Activated T-helper 2 cell treated with anti-CD3 and anti-CD28 coated beads, Interferon-gamma antibody, Interleukin-2, Interleukin-4, amounts not matched to agents 10 μg/mL and 5 μg/mL and 100 μg/mL, durations not matched to agents 14 hours and 24 hours and 36 hours (primary cell): ENCODE results near the gene PSG7. TPM values are rescaled to one million over a fixed set of nuclear protein-coding genes. Genes with fewer than 3 reads are reported as not detected.
"Not testable (repeated sequence)": the region's sequence is repeated elsewhere in the genome, so short reads cannot be mapped to it uniquely, and the experiment has no call there.

Experiments used
- DNase-seq: peaks from one replicate; pipeline ENCODE4 v3.0.0; 2021; ENCODE audit warnings: low spot score
- H3K27ac Mint-ChIP-seq: one replicate; pipeline ENCODE4 v1.8.0; 2021; ENCODE audit warnings: mixed read lengths
- H3K27me3 Mint-ChIP-seq: one replicate; pipeline ENCODE4 v1.8.0; 2021; ENCODE audit warnings: low read depth, mixed read lengths
- H3K36me3 Mint-ChIP-seq: one replicate; pipeline ENCODE4 v1.8.0; 2021; ENCODE audit warnings: low read depth, mixed read lengths
- H3K4me1 Mint-ChIP-seq: one replicate; pipeline ENCODE4 v1.8.0; 2021; ENCODE audit warnings: low read depth, mixed read lengths
- H3K4me3 Mint-ChIP-seq: one replicate; pipeline ENCODE4 v1.8.0; 2021; ENCODE audit warnings: low read depth, mild to moderate bottlenecking, moderate library complexity, mixed read lengths
- H3K9me3 Mint-ChIP-seq: one replicate; pipeline ENCODE4 v1.8.0; 2021; ENCODE audit warnings: mixed read lengths
- intact Hi-C: fragments of 100-400 bp; cut with micrococcal nuclease; formaldehyde crosslinking; loops from one replicate; pipeline ENCODE4 v1.15.1; 2023
- total RNA-seq: library from RNA; stranded (reverse); gene quantifications from 2 replicates; pipeline ENCODE4 v1.2.3, GENCODE V29; 2022

The PSG7 gene
- total RNA-seq, 1 donor from 2014 or later: not detected

DNA sequence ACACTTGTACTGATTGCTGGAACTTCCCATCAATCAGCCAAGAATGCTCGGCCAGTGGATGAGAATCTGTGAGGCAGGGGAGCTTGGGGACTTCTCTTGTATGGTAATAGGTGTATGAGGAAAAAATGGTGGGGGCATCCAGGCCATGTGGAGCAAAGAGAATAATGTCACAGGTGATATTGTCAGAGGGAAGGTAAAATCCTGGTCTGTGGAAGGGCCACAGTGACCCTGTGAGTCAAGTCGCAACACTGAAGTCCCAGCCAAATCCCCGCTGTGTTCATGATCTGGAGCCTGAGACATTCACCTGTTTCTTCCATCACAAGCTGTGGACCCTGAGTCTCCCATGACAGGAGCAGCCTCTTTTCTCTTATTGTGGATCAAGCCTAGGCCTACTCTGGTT, 8.1 kb downstream of the PSG7 start:
- intact Hi-C loops: no loop called here
- Mint-ChIP-seq H3K4me1 (no peaks in the 10 kb centered on the region), H3K27me3 (no peaks in the 10 kb centered on the region), H3K36me3 (no peaks in the 10 kb centered on the region), H3K4me3 (no peak overlapping the region), H3K27ac (no peak overlapping the region), H3K9me3 (no peaks in the 10 kb centered on the region)
- DNase-seq: no peak

DNA sequence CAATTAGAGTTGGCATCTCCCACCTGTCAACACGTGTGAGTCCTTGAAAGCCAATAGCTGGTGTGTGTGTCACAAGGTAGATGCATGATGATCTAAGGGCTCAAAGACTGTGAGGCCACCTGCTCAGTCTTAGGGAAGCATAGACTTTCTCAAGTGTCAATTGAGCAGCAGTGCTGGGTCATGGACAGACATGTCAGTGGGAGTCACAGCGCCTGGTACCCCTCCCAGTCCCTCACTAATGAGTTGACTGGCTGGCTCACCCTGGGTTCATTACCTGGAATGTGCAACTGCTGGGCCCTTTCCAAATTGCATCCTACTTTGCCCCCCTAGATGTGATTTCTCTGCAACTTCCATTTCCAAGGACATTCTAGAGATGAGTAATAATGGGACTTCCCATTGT, 10.2 kb downstream of the PSG7 start:
- H3K9me3 Mint-ChIP-seq: no peaks in the 10 kb centered on the region
- H3K4me3 Mint-ChIP-seq: no peak overlapping the region
- no peaks in the 10 kb centered on the region for H3K36me3 Mint-ChIP-seq
- intact Hi-C loops: no loop called here
- no peak overlapping the region for H3K27ac Mint-ChIP-seq
- DNase-seq: no peak
- H3K27me3 Mint-ChIP-seq: no peaks in the 10 kb centered on the region
- no peaks in the 10 kb centered on the region for H3K4me1 Mint-ChIP-seq

DNA sequence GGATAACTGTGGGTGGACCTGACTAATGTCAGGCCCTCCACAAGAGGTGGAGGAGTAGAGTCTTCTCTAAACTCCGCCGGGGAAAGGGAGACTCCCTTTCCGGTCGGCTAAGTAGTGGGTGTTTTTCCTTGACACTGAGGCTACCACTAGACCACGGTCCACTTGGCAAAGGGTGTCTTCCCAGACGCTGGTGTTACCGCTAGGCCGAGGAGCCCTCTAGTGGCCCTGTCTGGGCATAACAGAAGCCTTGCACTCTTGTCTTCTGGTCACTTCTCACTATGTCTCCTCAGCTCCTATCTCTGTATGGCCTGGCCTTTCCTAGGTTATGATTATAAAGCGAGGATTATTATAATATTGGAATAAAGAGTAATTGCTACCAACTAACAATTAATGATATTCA, 13.9 kb downstream of the PSG7 start:
- DNase-seq, H3K27ac Mint-ChIP-seq, intact Hi-C loops, H3K4me3 Mint-ChIP-seq, H3K36me3 Mint-ChIP-seq, H3K9me3 Mint-ChIP-seq, H3K4me1 Mint-ChIP-seq, H3K27me3 Mint-ChIP-seq: not testable (repeated sequence)

DNA sequence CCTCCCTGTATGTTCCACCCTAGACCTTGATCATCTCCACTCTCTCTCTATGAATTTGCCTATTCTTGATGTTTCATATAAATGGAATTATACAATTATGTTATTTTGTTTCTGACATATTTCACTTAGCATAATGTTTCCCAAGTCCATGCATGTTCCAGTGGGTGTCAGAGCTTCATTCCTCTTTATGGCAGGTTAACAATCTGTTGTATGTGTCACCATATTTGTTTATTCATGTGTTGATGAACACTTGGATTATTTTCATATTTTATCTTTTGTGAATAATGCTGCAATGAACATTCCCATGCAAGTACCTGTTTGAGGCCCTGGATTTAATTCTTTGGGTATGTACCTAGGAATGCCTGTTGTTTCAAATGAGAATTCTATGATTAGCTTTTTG, 16.0 kb downstream of the PSG7 start:
- intact Hi-C loops, H3K36me3 Mint-ChIP-seq, H3K27me3 Mint-ChIP-seq, H3K4me1 Mint-ChIP-seq, DNase-seq, H3K27ac Mint-ChIP-seq, H3K4me3 Mint-ChIP-seq, H3K9me3 Mint-ChIP-seq: not testable (repeated sequence)

DNA sequence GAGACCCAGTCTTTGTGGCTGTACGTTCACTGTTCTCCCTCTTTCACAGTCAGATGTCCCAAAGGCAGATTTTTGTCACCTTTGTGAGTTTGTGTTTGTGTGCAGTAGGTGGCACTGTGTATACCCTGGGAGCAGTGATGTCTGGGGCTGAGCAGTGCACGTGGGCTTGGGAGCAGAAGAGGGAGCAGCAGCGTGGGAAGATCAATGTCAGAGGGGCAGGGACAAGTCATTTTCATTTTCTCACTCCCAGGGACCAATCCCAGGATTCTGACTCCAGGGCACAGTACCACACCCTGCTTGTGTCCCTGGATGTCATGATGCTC, 17.3 kb downstream of the PSG7 start:
- Mint-ChIP-seq H3K36me3 (no peaks in the 10 kb centered on the region), H3K4me1 (no peaks in the 10 kb centered on the region), H3K27ac (no peak overlapping the region), H3K9me3 (no peaks in the 10 kb centered on the region), H3K27me3 (no peaks in the 10 kb centered on the region), H3K4me3 (no peak overlapping the region)
- no peak for DNase-seq
- intact Hi-C loops: no loop called here

DNA sequence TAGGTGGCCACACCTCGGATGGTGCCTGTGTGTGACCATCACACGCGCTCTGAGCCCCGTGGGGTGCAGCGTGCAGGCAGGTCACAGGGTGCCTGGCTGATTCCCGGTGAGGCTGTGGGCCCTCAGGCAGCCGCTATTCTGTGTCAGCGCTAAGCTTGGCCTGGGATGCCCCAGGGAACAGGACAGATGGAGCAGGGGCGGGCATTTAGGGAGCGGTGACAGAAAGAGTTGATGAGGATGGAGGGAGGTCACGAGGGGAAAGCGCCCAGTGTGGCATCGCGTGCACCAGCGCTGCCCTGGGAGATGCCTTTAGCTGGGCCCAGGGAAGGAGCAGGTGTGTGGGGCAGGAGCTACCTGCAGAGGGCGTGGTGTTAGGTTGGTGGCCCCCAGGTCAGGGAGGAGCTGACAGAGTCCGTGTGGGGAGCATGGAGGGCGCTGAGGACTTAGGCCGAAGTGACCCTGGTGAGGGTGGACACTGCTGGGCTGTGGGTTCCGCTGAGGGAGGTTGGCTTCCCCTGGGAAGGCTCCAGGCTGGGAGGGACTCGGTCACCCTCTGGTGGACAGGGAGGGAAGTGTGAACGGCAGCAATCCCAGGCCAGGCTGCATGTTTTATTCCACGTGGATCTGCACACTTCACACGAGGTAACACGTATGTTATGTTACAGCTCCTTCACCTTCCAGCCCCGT, 17.8 kb downstream of the PSG7 start:
- H3K4me3 Mint-ChIP-seq, H3K27me3 Mint-ChIP-seq, DNase-seq, H3K36me3 Mint-ChIP-seq, intact Hi-C loops, H3K27ac Mint-ChIP-seq, H3K4me1 Mint-ChIP-seq, H3K9me3 Mint-ChIP-seq: not testable (repeated sequence)

DNA sequence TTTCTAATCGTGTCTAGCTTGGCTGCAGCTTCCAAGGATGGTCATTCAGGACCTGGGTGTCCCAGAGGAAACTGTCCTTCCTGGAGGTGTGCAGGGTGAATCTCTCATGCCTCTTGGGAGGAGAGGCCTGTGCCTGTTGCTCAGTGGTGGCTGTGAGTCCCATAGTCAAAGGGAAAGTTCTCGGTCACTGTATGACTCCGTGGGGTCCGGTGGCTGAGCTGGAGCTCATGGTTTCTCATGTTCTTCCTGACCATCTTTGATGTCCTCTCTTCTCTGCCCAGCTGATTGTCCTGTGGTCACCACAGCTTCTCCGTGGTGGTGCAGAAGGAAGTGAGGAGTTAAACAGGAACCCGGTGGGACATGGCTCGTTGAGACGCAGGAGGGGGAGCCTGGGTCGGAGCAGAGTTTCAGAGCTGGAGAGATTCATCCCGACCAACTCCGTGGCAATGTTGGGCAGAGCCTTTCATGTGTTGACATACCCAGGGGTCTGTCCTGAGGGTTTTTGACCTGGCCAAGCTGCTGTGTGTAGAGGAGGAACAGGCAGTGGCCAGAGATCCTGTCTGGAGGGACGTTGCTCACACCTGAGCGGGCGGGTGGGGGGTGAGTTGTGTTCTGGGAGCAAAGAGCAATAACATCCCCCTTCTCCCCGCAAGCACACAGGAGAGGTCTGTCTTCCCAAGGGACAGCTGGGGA, 18.5 kb downstream of the PSG7 start:
- intact Hi-C loops, H3K4me3 Mint-ChIP-seq, H3K4me1 Mint-ChIP-seq, H3K9me3 Mint-ChIP-seq, H3K27ac Mint-ChIP-seq, H3K36me3 Mint-ChIP-seq, DNase-seq, H3K27me3 Mint-ChIP-seq: not testable (repeated sequence)

DNA sequence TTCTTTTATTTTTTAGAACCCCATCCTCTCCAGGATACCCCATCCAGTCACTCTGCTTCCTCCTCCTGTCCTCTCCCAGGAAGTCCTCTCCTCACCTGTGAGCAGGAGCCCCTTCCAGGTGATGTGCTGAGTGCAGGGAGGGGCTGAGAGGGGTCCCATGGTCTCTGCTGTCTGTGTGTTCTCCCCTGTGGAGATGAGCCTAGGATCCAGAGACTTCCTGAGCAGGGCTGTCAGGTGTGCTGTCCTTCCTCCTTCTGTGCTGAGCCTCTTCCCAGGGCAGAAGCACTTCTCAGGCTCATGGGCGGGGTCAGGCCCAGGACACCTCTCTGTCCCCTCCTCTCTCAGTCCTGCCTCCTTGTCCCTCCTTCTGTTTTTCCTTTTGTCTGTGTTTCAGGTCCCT, 19.4 kb downstream of the PSG7 start, which contains the start of gene PSG6:
Gene PSG6 (minus strand): TSS at position 261 of the 400 bp plus-strand sequence. CDS start 102 bp downstream, at position 159.
- H3K4me3 Mint-ChIP-seq, H3K27ac Mint-ChIP-seq, H3K36me3 Mint-ChIP-seq, H3K9me3 Mint-ChIP-seq, intact Hi-C loops, DNase-seq, H3K27me3 Mint-ChIP-seq, H3K4me1 Mint-ChIP-seq: not testable (repeated sequence)

DNA sequence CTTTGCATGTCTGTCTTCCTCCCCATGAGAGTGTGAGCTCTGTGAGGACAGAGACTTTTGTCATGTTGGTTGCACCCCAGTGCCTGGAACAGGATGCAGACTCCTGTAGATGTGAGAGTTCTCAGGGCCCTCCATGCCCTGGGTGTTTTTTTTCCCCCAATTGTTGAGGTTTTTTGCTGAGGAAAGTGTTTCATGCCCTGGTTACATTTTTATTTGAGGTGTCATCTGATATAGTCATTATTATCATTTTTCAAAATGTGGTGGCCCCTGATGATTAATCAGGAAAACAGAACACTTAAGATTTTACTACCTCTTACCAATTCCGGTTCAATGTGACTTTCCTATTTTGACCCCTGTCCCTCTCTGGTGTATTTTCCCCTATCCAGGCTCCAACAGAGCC, 20.1 kb downstream of the PSG7 start:
- intact Hi-C loops, H3K36me3 Mint-ChIP-seq, DNase-seq, H3K9me3 Mint-ChIP-seq, H3K4me1 Mint-ChIP-seq, H3K27ac Mint-ChIP-seq, H3K27me3 Mint-ChIP-seq, H3K4me3 Mint-ChIP-seq: not testable (repeated sequence)

DNA sequence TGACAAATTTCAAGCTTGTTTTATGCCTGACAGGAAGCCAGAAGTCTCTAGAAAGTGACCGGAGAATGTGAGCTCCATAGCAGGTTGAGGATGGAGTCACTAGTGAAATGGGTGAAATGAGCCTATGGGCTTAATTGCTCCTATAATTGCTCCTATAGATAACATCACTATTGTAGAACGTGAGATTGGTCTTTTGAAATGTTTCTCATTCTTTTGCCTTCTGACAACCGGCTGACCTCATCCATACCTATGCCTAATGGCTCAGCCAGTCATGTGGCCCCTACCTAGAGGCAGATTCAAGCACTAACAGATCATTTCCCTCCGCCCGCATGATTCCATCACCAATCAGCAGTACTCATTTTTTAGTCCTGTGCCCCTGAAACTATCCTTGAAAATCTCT, 23.5 kb downstream of the PSG7 start:
- DNase-seq, H3K4me1 Mint-ChIP-seq, H3K9me3 Mint-ChIP-seq, H3K36me3 Mint-ChIP-seq, H3K4me3 Mint-ChIP-seq, intact Hi-C loops, H3K27me3 Mint-ChIP-seq, H3K27ac Mint-ChIP-seq: not testable (repeated sequence)

DNA sequence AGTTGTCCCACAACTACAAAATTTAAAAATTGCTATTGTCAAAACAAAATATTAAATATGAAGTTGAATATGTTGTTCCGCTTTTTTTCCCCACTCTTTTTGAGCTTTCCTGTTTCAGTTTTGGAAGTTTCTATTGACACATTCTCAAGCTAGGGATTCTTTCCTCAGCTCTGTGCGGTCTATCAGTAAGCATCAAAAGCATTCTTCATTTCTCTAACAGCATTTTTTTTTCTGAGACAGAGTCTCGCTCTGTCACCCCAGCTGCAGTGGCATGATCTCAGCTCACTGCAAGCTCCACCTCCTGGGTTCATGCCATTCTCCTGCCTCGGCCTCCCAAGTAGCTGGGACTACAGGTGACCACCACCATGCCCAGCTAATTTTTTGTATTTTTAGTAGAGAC, 24.1 kb downstream of the PSG7 start:
- H3K27me3 Mint-ChIP-seq, H3K36me3 Mint-ChIP-seq, DNase-seq, intact Hi-C loops, H3K4me1 Mint-ChIP-seq, H3K4me3 Mint-ChIP-seq, H3K27ac Mint-ChIP-seq, H3K9me3 Mint-ChIP-seq: not testable (repeated sequence)

DNA sequence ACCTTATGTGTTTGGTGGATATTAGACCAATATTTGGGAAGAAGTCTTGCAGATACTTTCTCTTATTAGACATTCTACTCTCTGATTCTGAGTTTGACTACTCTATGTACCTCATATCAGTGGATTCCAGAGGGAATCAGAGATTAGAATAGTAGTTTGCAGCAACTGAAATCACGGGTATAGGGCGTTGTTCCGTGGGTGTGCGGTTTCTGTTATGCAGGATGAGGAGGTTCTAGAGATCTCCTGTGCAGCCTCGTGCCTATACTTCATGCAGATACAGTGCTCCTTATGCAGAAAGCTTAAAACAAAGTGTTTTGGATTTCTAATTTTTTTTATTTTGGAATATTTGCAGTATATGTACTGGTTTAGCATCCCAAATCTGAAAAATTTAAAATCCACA, 25.3 kb downstream of the PSG7 start:
- H3K27me3 Mint-ChIP-seq, H3K27ac Mint-ChIP-seq, H3K9me3 Mint-ChIP-seq, intact Hi-C loops, DNase-seq, H3K4me1 Mint-ChIP-seq, H3K36me3 Mint-ChIP-seq, H3K4me3 Mint-ChIP-seq: not testable (repeated sequence)

DNA sequence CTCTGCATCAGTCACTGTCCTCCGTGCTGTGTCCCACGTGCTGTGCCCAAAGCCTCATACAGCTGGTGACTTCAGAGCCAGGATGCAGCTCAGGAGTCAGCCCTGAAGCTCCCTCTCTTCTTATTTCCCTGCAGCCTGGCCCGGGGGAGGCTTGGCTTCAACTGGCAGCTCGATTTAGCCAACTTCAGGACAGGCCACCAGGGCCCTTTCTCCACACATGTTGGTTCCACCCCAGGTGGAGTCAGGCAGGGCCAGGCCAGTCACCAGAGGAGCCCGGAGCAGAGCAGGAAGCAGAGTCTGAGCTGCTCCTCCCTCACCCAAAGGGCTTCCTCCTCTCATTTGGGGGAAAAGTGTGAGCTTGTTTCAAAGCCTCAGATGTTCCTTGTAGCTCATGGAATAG, 30.8 kb downstream of the PSG7 start:
- H3K36me3 Mint-ChIP-seq, H3K9me3 Mint-ChIP-seq, H3K4me1 Mint-ChIP-seq, DNase-seq, H3K27ac Mint-ChIP-seq, H3K4me3 Mint-ChIP-seq, intact Hi-C loops, H3K27me3 Mint-ChIP-seq: not testable (repeated sequence)

DNA sequence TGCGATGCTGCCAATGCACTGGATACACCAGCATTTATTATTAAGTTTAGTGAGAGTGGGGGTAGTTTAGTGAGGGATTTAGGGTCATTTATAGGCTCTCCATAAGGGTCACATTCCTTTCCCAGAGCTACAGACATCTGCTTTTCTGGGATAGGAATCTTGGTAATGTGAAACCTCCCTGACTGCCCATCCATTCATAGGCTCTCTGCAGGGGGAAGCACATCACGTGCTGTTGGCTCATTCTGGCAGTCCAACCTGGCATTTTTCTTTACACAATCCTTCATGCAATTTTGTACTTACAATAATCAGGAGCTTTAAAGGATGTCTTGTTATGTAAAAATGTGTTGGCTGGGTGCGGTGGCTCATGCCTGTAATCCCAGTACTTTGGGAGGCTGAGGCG, 36.4 kb downstream of the PSG7 start:
- H3K4me1 Mint-ChIP-seq, DNase-seq, H3K9me3 Mint-ChIP-seq, H3K27ac Mint-ChIP-seq, H3K4me3 Mint-ChIP-seq, H3K27me3 Mint-ChIP-seq, H3K36me3 Mint-ChIP-seq, intact Hi-C loops: not testable (repeated sequence)
